ENCODE results near the gene MAG.

MAG gene

GRCh38 chr19:35318679-35319448 is 26.9 kb downstream of the MAG start:
- DNase-seq, result no peak

- no peak for DNase-seq
These were observed 28.2 kb downstream of the MAG start for GRCh38 chr19:35320065-35320713.

DNA sequence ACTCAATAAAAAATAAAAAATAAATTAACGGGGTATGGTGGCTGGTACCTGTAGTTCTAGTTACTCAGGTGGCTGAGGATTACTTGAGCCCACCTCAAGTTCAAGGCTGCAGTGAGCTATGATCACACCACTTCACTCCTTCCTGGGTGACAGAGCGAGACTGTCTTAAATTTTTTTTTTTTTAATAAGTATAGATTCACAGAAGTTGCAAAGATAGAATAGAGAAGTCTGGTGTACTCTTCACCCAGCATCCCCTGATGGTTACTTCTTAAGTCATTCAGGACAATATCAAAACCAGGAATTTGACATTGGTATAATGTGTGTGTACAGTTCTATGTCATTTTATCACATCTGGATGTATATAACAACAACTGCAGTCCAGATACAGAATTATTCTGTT is 29.3 kb downstream of the MAG start:
- no peak for DNase-seq

DNA sequence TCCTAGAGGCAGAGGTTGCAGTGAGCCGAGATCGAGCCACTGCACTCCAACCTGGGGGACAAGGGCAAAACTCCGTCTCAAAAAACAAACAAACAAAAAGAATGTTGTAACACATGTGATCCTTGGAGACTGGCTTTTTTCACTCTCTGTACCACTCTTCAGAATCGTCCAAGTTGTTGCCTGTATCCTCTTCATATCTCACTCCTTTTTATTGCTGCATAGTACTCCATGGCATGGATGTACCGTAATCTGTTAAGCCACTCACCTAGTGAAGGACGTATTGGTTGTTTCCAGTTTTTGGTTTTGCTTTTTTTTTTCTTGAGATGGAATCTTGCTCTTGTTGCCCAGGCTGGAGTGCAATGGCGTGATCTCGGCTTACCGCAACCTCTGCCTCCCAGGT is 30.1 kb downstream of the MAG start:
- DNase-seq, result no peak

DNA sequence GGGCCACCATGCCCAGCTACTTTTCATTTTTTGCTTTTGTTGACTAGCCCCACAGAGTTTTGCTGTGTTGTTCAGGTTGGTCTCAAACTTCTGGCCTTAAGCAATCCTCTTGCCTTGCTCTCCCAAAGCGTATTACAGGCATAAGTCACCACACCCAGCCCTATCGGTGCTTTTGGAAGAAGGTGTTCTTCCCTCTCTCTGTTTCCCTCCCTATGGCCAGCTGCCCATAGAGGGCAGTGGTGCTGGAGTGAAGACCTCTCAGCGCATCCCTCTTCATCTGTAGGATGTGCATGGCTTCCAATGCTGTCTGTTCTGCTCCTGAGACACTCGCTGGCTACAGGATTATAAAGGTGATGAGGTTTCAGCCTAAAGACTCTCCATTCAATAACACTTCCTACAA is 35.7 kb downstream of the MAG start:
- no peak for DNase-seq

DNA sequence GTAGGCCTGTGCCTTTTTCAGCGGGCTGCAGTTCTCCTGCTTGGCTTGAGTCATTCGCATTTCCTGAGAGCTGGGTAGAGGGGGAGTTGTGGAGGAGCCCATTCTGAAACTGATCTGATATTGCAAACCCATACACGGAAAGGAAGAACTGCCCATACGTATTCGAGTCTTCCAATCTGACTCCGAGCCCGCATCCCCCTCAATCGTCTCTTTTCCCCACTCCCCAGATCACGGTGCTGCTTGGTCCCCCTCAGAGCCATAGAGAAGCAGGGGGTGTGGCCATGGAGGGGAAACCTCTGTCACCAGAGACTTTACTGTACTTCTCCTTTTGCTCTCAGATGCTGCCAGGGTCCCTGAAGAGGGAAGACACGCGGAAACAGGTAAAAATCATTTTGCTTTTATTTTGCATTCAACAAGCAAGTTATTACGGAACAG is 36.9 kb downstream of the MAG start, which contains the start of gene CD22:
CD22 (plus strand) TSS at position 337 of the 435 bp plus-strand sequence. CDS start 2,854 bp downstream, outside the sequence.
- DNase-seq, result no peak

DNA sequence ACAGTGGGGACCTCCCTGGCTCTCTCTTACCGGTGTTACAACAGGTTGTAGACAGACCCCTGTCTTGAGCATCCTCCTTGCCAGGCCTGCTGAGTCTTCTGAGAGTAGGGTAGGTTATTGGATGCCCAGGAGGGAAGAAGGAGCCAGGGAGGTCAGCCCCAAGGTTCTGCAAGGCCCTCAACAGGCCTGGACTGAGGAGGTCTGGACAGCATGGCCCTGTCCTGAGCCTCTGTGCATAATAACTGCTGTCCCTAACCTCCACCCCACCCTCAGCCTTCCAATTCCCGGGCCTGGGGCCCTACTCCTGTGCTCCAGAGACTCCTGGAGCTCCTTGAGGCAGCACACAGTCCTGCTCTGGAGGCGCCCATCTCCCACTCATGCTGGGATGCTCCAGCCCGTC is 37.4 kb downstream of the MAG start:
- DNase-seq, result no peak

DNA sequence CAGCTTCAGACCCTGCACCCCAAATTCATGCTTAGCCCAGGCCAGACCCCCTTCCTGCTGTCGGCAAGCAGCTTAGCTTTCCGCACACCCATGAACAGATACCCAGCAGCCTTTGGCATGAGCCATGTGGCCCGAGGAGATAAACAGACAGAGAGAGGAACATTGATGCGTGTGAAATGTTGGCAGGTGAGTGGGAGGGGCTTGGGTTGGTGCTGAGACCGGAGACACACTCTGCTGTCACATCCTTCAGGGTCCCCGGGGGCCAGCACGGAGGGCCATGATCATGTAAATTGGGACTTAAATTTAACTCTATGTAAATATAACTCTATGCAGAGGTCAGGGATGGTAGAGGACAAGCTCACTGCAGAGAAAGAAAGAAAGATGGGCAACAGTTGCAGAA is 38.5 kb downstream of the MAG start:
- no peak for DNase-seq

- DNase-seq, result no peak
These were observed 39.7 kb downstream of the MAG start for GRCh38 chr19:35331551-35332214.

DNA sequence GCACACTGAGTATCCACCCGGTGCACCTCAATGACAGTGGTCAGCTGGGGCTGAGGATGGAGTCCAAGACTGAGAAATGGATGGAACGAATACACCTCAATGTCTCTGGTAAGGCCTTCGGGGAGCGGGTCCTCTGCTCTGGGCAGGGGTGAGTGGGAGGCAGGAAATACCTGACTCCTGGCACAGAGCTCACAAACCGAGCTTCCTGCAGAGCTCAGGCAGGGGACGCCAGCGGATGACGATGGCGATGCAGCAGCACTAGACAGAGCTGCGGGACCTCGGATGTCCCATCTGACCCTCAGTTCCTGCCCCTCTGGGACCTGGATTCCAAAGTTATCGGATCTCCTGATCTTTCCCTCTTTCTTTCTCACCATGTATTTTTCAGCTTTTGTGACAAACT is 40.9 kb downstream of the MAG start:
- DNase-seq, result no peak

GRCh38 chr19:35334144-35334753 is 42.3 kb downstream of the MAG start:
- DNase-seq, result no peak

DNA sequence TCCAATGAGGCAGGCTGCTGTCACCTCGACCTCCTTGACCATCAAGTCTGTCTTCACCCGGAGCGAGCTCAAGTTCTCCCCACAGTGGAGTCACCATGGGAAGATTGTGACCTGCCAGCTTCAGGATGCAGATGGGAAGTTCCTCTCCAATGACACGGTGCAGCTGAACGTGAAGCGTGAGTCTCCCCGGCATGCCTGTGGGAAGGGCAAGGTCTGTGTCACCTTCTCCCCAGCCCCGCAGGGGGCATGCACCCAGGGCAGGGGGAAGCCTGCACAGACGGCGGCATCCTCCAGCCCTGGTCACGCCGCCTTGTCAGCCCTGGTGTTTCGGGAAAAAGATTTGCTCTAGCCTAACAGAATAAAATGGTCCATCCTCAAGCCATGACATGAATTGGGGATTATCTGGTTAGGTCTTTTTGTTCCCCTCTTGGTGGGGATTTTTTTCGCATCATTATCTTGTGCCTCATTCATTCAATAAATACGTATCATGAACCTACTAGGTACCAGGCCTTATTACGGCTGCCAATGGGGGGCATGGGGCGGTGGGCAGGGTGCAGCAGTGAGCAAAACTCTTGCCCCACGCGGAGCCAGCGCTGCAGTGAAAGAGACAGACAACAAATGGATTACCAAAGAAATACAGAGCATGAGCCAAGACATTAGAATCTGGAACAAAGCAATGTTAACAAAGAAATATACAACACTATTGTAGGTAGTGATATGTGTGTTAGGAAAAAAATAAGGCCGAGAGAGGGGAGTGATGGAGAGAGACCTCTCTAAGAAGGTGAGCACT is 44.4 kb downstream of the MAG start:
- DNase-seq, result no peak

- DNase-seq, result no peak
These were observed 45.4 kb downstream of the MAG start for GRCh38 chr19:35337097-35337983.

- DNase-seq, result no peak
These were observed 46.0 kb downstream of the MAG start for GRCh38 chr19:35337984-35338296.

- DNase-seq, result no peak
These were observed 48.5 kb downstream of the MAG start for GRCh38 chr19:35340431-35340830.

DNA sequence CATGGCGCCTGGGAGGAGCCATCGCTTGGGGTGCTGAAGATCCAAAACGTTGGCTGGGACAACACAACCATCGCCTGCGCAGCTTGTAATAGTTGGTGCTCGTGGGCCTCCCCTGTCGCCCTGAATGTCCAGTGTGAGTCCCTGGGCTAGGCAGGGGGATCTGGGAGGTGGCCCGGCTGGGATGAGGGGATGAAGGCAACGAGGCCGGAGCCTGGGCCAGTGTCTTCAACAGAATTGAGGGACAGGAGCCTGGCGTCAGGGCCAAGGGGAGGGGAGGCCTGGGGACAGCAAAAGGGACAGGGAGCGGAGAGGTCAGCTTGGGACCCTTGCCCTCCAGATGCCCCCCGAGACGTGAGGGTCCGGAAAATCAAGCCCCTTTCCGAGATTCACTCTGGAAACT is 49.0 kb downstream of the MAG start:
- no peak for DNase-seq

GRCh38 chr19:35341565-35342225 is 49.7 kb downstream of the MAG start:
- no peak for DNase-seq

DNA sequence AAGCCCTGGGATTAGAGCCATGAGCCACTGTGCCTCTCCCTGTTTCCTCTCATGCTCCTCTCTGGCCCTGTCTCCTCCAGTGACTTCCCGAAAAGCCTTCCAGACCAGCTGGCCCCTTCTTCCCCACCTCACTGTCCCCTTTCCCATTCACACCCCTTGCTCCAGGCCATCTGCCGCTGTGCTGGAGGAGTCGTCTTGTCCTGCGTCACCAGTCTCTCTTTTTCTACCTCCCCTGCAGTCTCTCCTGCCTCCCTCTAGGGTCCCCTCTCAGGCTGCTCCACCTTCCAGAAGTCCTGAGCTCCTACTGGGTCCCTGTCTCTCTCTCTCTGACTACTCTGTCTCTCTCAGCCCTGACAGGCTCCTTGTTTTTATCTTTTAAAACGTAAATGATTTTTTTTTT is 50.5 kb downstream of the MAG start:
- no peak for DNase-seq

- DNase-seq, result no peak
These were observed 52.6 kb downstream of the MAG start for GRCh38 chr19:35344511-35345031.

- DNase-seq, result no peak
These were observed 53.7 kb downstream of the MAG start for GRCh38 chr19:35345671-35346111.
